Omental fat pad (tissue), 4 donors: Measurements from ENCODE around the gene DGLUCY. TPM values are rescaled to one million over a fixed set of nuclear protein-coding genes. Genes with fewer than 3 reads are reported as not detected.

Experiments
- ATAC-seq: fragments of 150-250 bp; one replicate; pipeline ENCODE4 v1.9.1; 2016; ENCODE audit warnings: mild to moderate bottlenecking, moderate library complexity; ENCODE audit not compliant: low FRiP score
- DNase-seq: peaks from one replicate; pipeline ENCODE4 v3.0.0-alpha.2; 2019; ENCODE audit warnings: low spot score
- total RNA-seq, 4 donors: library from RNA; depleted of rRNA; stranded (reverse); fragments of >200 nt; gene quantifications; one replicate each; pipeline ENCODE4 v1.1.0, GENCODE V29; 2016
- TF ChIP-seq, protein P1 (sequence below), 3 donors: fragments of 450-650 bp; IDR thresholded peaks; one replicate each; pipeline ENCODE4 v1.5.1; 2016 to 2017; ENCODE audit warnings: antibody characterized with exemption in 3 of 3, mild to moderate bottlenecking in 3 of 3, moderate library complexity in 2 of 3

DGLUCY gene
- total RNA-seq, 4 donors from 2014 or later: 27.5 to 93.2 (median 39.3) TPM

DNA sequence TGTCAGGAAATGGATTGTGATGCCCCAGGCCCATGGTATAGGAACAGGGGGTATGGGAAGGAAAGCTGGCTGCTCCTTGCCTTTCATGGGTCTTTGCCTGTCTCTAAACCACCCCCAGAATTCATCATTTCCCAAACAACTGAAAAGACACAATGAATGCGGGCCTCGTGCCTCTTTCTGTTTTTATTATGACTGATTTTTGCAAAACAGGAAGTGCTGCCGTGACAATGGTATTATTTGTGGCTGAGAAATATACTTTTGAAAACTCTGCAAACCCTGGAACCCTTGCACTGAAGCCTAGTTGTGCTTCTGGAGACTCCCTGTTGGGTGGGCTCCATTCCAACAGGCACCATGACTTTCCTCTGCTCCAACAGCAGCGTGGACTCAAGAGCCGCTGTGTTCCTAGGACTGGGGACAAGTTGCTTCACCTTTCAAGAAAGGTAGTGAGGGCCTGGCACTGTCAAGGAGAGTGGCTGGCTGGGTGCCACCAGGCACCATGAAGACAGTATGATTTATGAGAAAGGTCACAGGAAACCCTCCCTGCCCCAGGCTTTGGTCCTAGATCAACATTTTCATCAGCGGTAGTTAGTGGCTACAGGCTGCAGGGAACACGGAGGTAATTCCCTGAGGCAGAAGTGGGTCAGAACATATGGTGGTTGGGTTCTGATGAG lies 4.8 kb upstream of the DGLUCY start:
- ATAC-seq (no peak), DNase-seq (no peak)
- TF ChIP-seq, protein P1, sequence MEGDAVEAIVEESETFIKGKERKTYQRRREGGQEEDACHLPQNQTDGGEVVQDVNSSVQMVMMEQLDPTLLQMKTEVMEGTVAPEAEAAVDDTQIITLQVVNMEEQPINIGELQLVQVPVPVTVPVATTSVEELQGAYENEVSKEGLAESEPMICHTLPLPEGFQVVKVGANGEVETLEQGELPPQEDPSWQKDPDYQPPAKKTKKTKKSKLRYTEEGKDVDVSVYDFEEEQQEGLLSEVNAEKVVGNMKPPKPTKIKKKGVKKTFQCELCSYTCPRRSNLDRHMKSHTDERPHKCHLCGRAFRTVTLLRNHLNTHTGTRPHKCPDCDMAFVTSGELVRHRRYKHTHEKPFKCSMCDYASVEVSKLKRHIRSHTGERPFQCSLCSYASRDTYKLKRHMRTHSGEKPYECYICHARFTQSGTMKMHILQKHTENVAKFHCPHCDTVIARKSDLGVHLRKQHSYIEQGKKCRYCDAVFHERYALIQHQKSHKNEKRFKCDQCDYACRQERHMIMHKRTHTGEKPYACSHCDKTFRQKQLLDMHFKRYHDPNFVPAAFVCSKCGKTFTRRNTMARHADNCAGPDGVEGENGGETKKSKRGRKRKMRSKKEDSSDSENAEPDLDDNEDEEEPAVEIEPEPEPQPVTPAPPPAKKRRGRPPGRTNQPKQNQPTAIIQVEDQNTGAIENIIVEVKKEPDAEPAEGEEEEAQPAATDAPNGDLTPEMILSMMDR (IDR thresholded peaks at IDR 0.05): no peak

DNA sequence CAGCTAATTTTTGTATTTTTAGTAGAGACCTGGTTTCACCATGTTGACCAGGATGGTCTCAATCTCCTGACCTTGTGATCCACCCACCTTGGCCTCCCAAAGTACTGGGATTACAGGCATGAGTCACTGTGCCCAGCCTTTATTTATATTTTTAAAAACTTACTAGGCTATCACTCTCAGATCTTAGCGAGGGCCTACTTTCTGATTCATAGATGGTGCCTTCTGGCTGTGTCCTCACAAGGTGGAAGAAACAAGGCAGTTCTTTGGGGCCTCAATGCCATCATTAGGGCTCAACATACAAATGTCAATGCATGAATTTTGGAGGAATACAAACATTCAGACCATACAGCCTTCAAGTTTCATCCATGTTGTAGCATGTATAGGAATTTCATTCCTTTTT lies 2.4 kb upstream of the DGLUCY start:
- TF ChIP-seq, protein P1 (IDR thresholded peaks at IDR 0.05): no peak
- no peak for ATAC-seq

DNA sequence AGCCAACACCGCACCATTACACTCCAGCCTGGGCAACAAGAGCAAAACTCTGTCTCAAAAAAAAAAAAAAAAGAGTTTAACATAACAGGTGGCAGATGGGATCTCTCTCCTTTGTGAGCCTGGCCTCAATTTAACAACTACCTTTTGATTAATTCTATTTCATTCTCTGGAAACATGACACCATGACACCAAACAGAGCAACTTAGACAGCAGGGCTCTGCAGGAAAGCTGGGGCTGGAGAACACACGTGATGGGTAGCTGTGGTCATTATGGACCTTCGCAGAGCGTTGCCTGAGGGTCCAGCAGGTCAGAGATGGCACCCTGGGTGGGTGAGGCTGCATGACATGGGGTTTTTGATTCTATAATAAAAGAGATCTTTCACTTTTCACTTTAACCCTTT lies 1.7 kb upstream of the DGLUCY start:
- DNase-seq: no peak
- TF ChIP-seq, protein P1 (IDR thresholded peaks at IDR 0.05): no peak
- ATAC-seq: no peak

More for the DNA sequence above, 2.4 kb upstream of the DGLUCY start:
- no peak for DNase-seq

DNA sequence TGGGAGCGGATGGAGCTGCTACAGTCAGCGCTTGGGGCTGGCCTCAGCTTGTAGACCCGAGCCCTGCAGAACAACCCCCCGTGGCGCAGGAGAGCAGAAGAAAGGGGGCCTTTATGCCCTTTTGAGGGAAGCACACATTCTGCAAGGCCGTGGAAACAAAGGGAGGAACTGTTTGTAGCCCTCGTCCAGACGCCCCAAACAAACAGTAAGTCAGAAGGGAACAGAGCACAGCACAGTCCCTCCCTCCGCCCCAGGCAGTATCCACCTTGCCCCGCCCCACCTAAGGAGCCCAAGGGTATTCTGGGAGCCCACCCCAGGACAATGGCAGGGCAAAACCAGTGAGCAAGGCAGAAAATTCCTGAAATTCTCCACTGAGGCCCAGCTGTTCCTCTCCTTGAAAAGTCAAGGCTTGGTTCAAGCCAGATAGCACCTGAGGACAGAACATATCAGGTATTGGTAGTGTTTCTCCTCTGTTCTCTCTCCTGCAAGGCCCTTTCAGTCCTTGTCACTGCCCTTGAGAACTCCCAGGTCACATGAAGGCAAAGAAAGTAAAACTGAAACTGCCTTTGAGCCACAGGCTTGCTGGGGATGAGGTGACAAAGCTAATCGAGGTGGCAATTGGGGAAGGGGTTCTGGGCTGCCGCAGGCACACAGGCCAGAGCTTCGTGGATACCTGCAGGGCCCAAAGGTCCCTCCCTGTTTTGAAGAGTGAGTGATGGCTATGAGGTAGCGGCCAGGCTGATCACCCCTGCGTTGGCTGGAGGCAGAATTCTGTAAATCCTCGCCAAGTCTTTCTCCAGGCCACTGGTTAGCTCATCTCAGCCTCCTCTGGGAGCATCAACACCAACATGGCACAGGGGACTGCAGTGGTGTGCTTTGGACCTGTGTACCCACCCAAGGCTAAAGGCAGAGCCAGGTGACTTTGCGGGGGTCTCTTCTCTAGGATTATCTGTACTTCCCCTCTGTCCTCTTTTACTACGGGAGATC lies 499 bp downstream of the DGLUCY start:
- ATAC-seq (peak; percentile 65), DNase-seq (no peak)
- TF ChIP-seq, protein P1 (IDR thresholded peaks at IDR 0.05): no peak

DNA sequence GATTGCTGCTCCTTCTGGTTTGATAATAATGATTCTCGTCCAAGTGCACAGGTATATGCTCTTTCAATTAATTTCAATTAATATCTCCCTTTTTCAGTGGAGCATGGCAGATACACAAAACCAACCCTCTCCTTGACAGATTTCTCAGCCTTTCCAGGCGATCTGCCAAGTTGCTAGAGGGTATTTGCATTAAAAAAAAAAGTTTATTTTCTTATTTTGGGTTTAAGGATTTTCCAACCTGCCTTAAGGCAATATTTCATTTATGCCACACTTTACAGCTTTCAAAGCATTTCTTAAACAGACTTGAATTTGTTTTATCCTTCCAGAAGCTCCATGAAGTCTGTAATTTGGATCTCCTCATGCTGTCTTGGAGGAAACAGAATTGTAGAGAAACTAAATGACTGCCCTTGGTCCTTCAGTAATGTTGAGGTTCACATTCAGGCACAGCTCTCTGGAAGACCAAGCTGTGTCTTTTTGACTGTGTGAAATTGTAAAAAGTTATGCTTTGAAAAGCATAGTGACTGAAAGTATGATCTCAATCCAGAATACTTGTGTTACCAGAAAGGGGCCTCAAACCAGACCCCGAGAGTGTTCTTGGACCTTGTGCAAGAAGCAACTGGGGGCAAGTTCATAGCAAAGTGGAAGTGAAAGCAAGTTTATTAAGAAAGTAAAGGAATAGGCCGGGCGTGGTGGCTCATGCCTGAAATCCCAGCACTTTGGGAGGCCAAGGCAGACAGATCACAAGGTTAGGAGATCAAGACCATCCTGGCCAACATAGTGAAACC lies 2.3 kb downstream of the DGLUCY start:
- DNase-seq: no peak
- ATAC-seq: no peak

DNA sequence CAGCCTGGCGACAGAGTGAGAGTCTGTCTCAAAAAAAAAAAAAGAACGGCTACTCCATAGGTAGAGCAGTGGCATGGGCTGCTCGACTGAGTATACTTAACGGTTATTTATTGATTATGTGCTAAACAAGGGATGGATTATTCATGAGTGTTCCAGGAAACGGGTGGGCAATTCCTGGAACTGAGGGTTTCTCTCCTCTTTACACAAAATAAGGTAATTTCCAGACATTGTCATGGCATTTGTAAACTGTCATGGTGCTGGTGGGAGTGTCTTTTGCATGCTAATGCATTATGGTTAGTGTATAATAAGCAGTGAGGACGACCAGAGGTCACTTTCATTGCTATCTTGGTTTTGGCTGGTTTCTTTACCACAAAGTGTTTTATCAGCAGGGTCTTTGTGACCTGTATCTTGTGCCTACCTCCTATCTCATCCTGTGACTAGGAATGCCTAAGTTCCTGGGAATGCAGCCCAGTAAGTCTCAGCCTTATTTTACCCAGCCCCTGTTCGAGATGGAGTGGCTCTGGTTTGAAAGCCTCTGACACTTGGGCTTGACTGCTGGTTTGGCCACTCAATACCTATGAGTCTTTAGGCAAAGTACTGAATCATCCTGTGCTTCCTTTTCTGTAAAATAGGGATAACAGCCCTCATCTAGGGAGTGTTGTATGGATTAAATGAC lies 3.2 kb downstream of the DGLUCY start:
- ATAC-seq (no peak), DNase-seq (no peak)
- TF ChIP-seq, protein P1 (IDR thresholded peaks at IDR 0.05): no peak

More for the DNA sequence above, 2.3 kb downstream of the DGLUCY start:
- TF ChIP-seq, protein P1 (IDR thresholded peaks at IDR 0.05): no peak
